Stimulated activated CD8-positive, alpha-beta memory T cell treated with anti-CD3 and anti-CD28 coated beads, Interleukin-12 subunit alpha, Interleukin-12 subunit beta, amount 100 ng/mL, for 24 hours (primary cell): ENCODE data around the gene GFRA1.
"Not testable (repeated sequence)": the region's sequence is repeated elsewhere in the genome, so short reads cannot be mapped to it uniquely, and the experiment has no call there.

Source experiments
- DNase-seq: peaks from one replicate; pipeline ENCODE4 v3.0.0-alpha.2; 2020; ENCODE audit errors: extremely low read depth

GFRA1 gene

GRCh38 chr10:116197946-116198675, 74.9 kb downstream of the GFRA1 start:
- DNase-seq: no peak

- DNase-seq: no peak
These were observed 77.4 kb downstream of the GFRA1 start for GRCh38 chr10:116195583-116195982.

GRCh38 chr10:116195039-116195438, 78.0 kb downstream of the GFRA1 start:
- no peak for DNase-seq

- DNase-seq: no peak
These were observed 78.9 kb downstream of the GFRA1 start for GRCh38 chr10:116194061-116194460.

- no peak for DNase-seq
These were observed 82.1 kb downstream of the GFRA1 start for GRCh38 chr10:116190883-116191282.

- DNase-seq: no peak
These were observed 86.7 kb downstream of the GFRA1 start for GRCh38 chr10:116186273-116186672.

- DNase-seq: no peak
These were observed 87.7 kb downstream of the GFRA1 start for GRCh38 chr10:116185199-116185867.

- DNase-seq: no peak
These were observed 88.6 kb downstream of the GFRA1 start for GRCh38 chr10:116184512-116184794.

GRCh38 chr10:116183733-116184511, 89.1 kb downstream of the GFRA1 start:
- no peak for DNase-seq

- no peak for DNase-seq
These were observed 90.6 kb downstream of the GFRA1 start for GRCh38 chr10:116182426-116182825.

GRCh38 chr10:116178086-116178605, 94.9 kb downstream of the GFRA1 start:
- DNase-seq: no peak

- no peak for DNase-seq
These were observed 97.8 kb downstream of the GFRA1 start for GRCh38 chr10:116175231-116175630.

- no peak for DNase-seq
These were observed 101.5 kb downstream of the GFRA1 start for GRCh38 chr10:116171505-116171904.

- no peak for DNase-seq
These were observed 102.2 kb downstream of the GFRA1 start for GRCh38 chr10:116170815-116171250.

GRCh38 chr10:116169782-116170445, 103.1 kb downstream of the GFRA1 start:
- DNase-seq: no peak

GRCh38 chr10:116168745-116169144, 104.3 kb downstream of the GFRA1 start:
- DNase-seq: no peak

GRCh38 chr10:116168329-116168728, 104.7 kb downstream of the GFRA1 start:
- DNase-seq: no peak

- not testable (repeated sequence) for DNase-seq
These were observed 107.1 kb downstream of the GFRA1 start for GRCh38 chr10:116165941-116166340.

GRCh38 chr10:116164291-116164690, 108.7 kb downstream of the GFRA1 start:
- DNase-seq: no peak

- DNase-seq: no peak
These were observed 109.5 kb downstream of the GFRA1 start for GRCh38 chr10:116163333-116164131.

GRCh38 chr10:116162851-116163250, 110.2 kb downstream of the GFRA1 start:
- no peak for DNase-seq
